HepG2 (cell line): ENCODE measurements around the gene MAB21L4. TPM values are rescaled to one million over a fixed set of nuclear protein-coding genes. Genes with fewer than 3 reads are reported as not detected.
A peak's percentile ranks its signal among the peaks of the same experiment; 100 is the strongest.

Source experiments
- BHLHE40 ChIP-seq: IDR thresholded peaks from 2 replicates; pipeline ENCODE4 v1.6.1; 2011; ENCODE audit warnings: low read length, improper control_type of control experiment
- DDIT3 ChIP-seq: sonication (generic); formaldehyde crosslinking; IDR thresholded peaks from 2 replicates; pipeline ENCODE4 v1.4.0; 2020; ENCODE audit warnings: mild to moderate bottlenecking, missing genetic modification reagents
- ELF1 ChIP-seq: sonication (generic); formaldehyde crosslinking; IDR thresholded peaks from 2 replicates; pipeline ENCODE4 v1.4.0; 2020; ENCODE audit warnings: missing genetic modification reagents
- GMEB1 ChIP-seq: sonication (generic); formaldehyde crosslinking; IDR thresholded peaks from 2 replicates; pipeline ENCODE4 v1.5.1; 2020; ENCODE audit warnings: missing genetic modification reagents, mild to moderate bottlenecking, borderline replicate concordance
- HOXA3 ChIP-seq: sonication (generic); formaldehyde crosslinking; IDR thresholded peaks from 2 replicates; pipeline ENCODE4 v1.5.0; 2020; ENCODE audit warnings: missing genetic modification reagents
- MAX ChIP-seq: IDR thresholded peaks from 2 replicates; pipeline ENCODE4 v1.6.1; 2012; ENCODE audit warnings: inconsistent platforms
- RAD51 ChIP-seq: fragments of 450-650 bp; IDR thresholded peaks from 2 replicates; pipeline ENCODE4 v1.6.1; 2016; ENCODE audit warnings: borderline replicate concordance
- RFX1 ChIP-seq: fragments of 450-650 bp; IDR thresholded peaks from 2 replicates; pipeline ENCODE4 v1.6.1; 2017
- RXRB ChIP-seq: IDR thresholded peaks from 2 replicates; pipeline ENCODE4 v1.6.1; 2016; ENCODE audit warnings: borderline replicate concordance, missing genetic modification reagents, missing compliant biosample characterization
- SYNCRIP ChIP-seq: fragments of 200-400 bp; formaldehyde crosslinking; IDR thresholded peaks from 2 replicates; pipeline ENCODE4 v1.6.1; 2018; ENCODE audit warnings: mild to moderate bottlenecking, low read depth, low read length; ENCODE audit not compliant: insufficient read depth
- TBX2 ChIP-seq: sonication (generic); formaldehyde crosslinking; IDR thresholded peaks from 2 replicates; pipeline ENCODE4 v1.5.0; 2020; ENCODE audit warnings: missing genetic modification reagents, mild to moderate bottlenecking, borderline replicate concordance
- ZFP90 ChIP-seq: sonication (generic); formaldehyde crosslinking; IDR thresholded peaks from 2 replicates; pipeline ENCODE4 v1.8.0; 2022; ENCODE audit warnings: missing genetic modification reagents, mild to moderate bottlenecking, inconsistent platforms, borderline replicate concordance
- ZIK1 ChIP-seq: sonication (generic); formaldehyde crosslinking; IDR thresholded peaks from 2 replicates; pipeline ENCODE4 v1.5.0; 2020; ENCODE audit warnings: mild to moderate bottlenecking, low read depth, missing genetic modification reagents, borderline replicate concordance
- ZNF20 ChIP-seq: sonication (generic); formaldehyde crosslinking; IDR thresholded peaks from 2 replicates; pipeline ENCODE4 v1.4.0; 2020; ENCODE audit warnings: mild to moderate bottlenecking, moderate library complexity, missing genetic modification reagents
- ZNF234 ChIP-seq: sonication (generic); formaldehyde crosslinking; conservative IDR thresholded peaks from 2 replicates; pipeline ENCODE4 v1.5.1; 2020; ENCODE audit warnings: mild to moderate bottlenecking, missing genetic modification reagents
- ZNF274 ChIP-seq: sonication (generic); formaldehyde crosslinking; IDR thresholded peaks from 2 replicates; pipeline ENCODE4 v1.5.1; 2020; ENCODE audit warnings: mild to moderate bottlenecking, missing genetic modification reagents
- ZNF382 ChIP-seq: sonication (generic); formaldehyde crosslinking; IDR thresholded peaks from 2 replicates; pipeline ENCODE4 v1.5.0; 2020; ENCODE audit warnings: missing genetic modification reagents, mild to moderate bottlenecking, borderline replicate concordance
- ZSCAN21 ChIP-seq: sonication (generic); formaldehyde crosslinking; IDR thresholded peaks from 2 replicates; pipeline ENCODE4 v1.8.0; 2022; ENCODE audit warnings: mild to moderate bottlenecking, missing genetic modification reagents, moderate library complexity, borderline replicate concordance
- polyA plus RNA-seq, 8 experiments: library from polyadenylated mRNA; depleted of rRNA in 3 of 8; stranded (reverse) in 7 of 8; unstranded in 1 of 8; fragments of >200 nt; fragmentation: Illumina TruSeq in 4 of 8; extraction: Trizol in 4 of 8; gene quantifications; 2 replicates each; pipeline versions ENCODE4 v1.2.1 to v1.2.3, GENCODE V29; 2011 to 2016; ENCODE audit warnings: low read depth in 4 of 8, missing spikeins in 1 of 8, mixed read lengths in 1 of 8; ENCODE audit not compliant: insufficient read depth in 1 of 8
- total RNA-seq, 5 experiments: library from RNA; depleted of rRNA; stranded (reverse); fragments of >200 nt; fragmentation: Illumina TruSeq; extraction: Trizol; gene quantifications; 2 replicates each; pipeline ENCODE4 v1.2.3, GENCODE V29; 2016; ENCODE audit warnings: low read depth in 1 of 5
- TF ChIP-seq, protein P1 (sequence below): sonication (generic); formaldehyde crosslinking; conservative IDR thresholded peaks from 2 replicates; pipeline ENCODE4 v1.8.0; 2022; ENCODE audit warnings: low read depth, missing genetic modification reagents
- TF ChIP-seq, protein P2 (sequence below): sonication (generic); formaldehyde crosslinking; IDR thresholded peaks from 2 replicates; pipeline ENCODE4 v1.8.0; 2022; ENCODE audit warnings: low read depth, missing genetic modification reagents
- TF ChIP-seq, protein P3 (sequence below): sonication (generic); formaldehyde crosslinking; IDR thresholded peaks from 2 replicates; pipeline ENCODE4 v1.8.0; 2022; ENCODE audit warnings: missing genetic modification reagents, mild to moderate bottlenecking, inconsistent platforms, borderline replicate concordance

Gene MAB21L4
- total and polyA plus RNA-seq, 2 of the 13 experiments (the other 11 are each of a cell fraction or from before 2014, with no cell fraction given): 3.0 to 14.0 TPM

- TF ChIP-seq, protein P1, sequence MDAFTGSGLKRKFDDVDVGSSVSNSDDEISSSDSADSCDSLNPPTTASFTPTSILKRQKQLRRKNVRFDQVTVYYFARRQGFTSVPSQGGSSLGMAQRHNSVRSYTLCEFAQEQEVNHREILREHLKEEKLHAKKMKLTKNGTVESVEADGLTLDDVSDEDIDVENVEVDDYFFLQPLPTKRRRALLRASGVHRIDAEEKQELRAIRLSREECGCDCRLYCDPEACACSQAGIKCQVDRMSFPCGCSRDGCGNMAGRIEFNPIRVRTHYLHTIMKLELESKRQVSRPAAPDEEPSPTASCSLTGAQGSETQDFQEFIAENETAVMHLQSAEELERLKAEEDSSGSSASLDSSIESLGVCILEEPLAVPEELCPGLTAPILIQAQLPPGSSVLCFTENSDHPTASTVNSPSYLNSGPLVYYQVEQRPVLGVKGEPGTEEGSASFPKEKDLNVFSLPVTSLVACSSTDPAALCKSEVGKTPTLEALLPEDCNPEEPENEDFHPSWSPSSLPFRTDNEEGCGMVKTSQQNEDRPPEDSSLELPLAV (CRISPR knock-in tag): no peak
- TF ChIP-seq ZSCAN21: no peak
- TF ChIP-seq ZFP90 (CRISPR knock-in tag): no peak
- no peak for TF ChIP-seq RXRB
- TF ChIP-seq, protein P2, sequence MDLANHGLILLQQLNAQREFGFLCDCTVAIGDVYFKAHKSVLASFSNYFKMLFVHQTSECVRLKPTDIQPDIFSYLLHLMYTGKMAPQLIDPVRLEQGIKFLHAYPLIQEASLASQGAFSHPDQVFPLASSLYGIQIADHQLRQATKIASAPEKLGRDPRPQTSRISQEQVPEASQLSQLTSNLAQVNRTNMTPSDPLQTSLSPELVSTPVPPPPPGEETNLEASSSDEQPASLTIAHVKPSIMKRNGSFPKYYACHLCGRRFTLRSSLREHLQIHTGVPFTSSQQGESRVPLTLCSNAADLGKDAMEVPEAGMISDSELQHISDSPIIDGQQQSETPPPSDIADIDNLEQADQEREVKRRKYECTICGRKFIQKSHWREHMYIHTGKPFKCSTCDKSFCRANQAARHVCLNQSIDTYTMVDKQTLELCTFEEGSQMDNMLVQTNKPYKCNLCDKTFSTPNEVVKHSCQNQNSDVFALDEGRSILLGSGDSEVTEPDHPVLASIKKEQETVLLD (CRISPR knock-in tag): no peak
- 0 out of 2 replicates have a peak, but pooled peaks have one; percentile 21 for TF ChIP-seq MAX
- peak; percentile 85 for TF ChIP-seq RFX1
- peak; percentile 56 for TF ChIP-seq BHLHE40
- TF ChIP-seq GMEB1 (CRISPR knock-in tag): no peak
- no peak for TF ChIP-seq ZNF382 (CRISPR knock-in tag)
- TF ChIP-seq HOXA3 (CRISPR knock-in tag): no peak
- TF ChIP-seq TBX2 (CRISPR knock-in tag): peak; percentile 4; the same call in 1 of the 2 replicates
- TF ChIP-seq SYNCRIP: no peak
- no peak for TF ChIP-seq ZIK1 (CRISPR knock-in tag)
- TF ChIP-seq ELF1 (CRISPR knock-in tag): no peak
- TF ChIP-seq, protein P3, sequence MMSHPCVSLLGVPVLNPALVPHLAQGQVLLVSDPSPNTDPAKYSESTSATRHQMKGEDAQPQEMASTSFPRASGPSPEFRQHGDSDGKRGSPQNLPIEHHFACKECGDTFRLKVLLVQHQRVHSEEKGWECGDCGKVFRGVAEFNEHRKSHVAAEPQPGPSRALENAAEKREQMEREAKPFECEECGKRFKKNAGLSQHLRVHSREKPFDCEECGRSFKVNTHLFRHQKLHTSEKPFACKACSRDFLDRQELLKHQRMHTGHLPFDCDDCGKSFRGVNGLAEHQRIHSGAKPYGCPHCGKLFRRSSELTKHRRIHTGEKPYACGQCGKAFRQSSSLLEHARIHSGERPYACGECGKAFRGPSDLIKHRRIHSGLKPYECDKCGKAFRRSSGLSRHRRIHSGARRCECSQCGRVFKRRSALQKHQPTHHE (CRISPR knock-in tag): no peak
- no peak for TF ChIP-seq ZNF234 (CRISPR knock-in tag)
- TF ChIP-seq ZNF274: 0 out of 2 replicates have a peak, but pooled peaks have one; percentile 13
- no peak for TF ChIP-seq DDIT3
- no peak for TF ChIP-seq RAD51
- no peak for TF ChIP-seq ZNF20 (CRISPR knock-in tag)
Observed at GRCh38 chr2:240906141-240906910, 10.4 kb upstream of the MAB21L4 start, which contains the start of gene CROCC2 (continued).
